ENCODE data around the gene TAP1.
A peak's percentile ranks its signal among the peaks of the same experiment; 100 is the strongest.

TAP1 gene

DNA sequence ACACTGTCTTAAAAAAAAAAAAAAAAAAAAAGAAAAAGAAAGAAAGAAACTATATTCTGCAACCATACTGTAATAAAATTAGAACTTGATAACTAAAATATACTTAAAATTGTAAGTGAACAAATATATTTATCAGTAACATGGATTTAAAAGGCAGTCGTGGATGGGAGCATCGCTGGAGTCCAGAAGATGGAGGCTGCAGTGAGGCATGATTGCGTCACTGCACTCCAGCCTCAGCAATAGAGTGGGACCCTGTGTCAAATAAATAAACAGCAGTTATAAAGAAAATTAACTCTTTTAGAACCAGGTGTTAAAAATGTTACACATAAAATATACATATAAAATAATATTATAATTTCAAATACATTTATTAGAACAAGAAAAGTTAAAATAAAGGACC lies 9.2 kb upstream of the TAP1 start:
- no peak for DNase-seq

DNA sequence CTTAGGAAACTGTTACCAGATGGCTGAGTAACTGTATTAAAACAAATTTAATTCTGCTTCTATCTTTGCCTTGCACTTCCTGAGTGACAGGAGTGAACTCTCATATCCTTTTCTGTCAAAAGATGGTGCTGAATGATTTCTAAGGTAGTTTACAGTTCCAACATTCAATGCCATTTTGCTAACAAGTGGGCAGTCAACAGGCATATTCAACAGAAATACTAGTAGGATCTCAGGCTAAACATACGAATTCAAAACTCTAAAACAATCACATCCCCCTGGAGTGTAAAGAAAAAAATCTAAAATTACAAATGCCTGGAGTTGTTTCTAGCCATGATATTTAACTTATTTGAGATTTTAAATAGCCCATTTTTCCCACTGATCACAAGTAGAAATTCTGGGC lies 7.2 kb upstream of the TAP1 start:
- no peak for DNase-seq

DNA sequence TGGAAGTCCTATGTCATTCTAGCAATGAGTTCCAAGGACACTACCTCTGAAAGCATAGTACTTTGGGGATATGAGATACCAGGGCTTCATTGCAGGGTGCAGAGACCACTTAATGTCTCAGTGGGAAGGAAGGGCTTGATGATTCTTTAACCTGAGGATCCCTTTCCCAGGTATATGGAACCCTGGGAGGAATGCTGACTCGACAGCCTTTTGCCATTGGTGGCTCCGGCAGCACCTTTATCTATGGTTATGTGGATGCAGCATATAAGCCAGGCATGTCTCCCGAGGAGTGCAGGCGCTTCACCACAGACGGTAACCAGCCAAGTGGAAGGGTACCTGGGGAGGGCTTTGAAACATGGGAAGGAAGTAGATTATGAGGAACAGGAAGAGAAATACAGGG lies 4.7 kb upstream of the TAP1 start:
- no peak for DNase-seq

DNA sequence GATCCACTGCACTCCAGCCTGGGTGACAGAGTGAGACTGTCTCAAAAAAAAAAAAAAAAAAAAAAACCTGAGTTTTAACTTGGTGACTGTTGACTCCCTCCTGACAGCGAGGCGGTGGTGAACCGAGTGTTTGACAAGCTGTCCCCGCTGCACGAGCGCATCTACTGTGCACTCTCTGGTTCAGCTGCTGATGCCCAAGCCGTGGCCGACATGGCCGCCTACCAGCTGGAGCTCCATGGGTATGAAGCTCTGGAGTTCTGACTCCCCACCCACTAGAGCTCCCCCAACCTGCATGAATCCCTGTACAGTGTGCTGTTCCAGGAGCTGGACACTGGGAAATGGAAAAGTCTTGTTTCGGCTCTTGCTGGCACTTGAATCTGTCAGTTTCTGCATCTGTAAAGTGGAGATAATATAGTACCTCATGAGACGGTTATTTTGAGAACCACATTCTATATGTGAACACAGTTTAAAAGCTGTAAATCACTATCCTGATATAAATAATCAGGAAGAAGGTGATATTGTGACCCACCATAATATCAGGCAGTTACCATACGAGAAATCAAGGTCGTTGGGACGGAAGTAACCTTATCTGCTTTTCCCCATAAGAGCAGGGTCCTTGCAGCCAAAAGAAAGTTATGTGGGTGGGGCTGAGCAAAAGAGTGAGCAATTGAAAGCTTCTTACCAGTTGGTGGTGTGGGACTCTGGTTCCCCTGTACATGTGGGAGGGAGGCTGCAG lies 3.8 kb upstream of the TAP1 start:
- no peak for DNase-seq

DNA sequence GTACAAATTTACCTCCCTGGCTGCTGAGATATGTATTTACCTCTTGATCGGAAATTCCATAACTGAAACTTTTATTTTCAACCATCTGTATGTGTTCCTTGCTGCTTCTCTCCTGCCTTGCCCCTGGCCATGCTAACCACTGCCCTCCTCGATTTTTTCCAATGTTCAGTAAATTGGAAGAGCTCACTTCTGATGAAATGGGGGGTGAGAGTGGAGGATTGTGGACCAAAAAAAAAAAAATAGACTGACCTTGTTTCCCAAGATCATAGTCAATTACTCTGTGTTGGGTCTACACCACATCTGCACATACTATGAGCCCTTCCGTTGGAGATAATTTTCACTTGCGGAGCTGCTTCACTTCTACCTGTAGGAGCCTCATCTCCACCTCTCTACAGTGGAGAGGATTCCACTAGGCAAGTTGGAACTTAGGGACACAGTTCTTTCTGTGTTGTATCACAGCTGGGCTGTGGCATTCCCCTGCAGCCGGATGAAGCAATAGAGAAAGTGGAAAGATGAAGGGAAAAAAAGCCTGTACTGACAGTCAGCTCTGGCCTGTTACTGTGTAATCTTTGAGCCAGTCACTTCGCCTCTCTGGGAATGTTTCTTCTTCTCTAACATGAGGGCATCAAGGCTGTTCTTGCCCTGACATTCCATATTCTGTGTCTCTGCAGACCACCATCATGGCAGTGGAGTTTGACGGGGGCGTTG lies 2.1 kb upstream of the TAP1 start:
- no peak for DNase-seq

DNA sequence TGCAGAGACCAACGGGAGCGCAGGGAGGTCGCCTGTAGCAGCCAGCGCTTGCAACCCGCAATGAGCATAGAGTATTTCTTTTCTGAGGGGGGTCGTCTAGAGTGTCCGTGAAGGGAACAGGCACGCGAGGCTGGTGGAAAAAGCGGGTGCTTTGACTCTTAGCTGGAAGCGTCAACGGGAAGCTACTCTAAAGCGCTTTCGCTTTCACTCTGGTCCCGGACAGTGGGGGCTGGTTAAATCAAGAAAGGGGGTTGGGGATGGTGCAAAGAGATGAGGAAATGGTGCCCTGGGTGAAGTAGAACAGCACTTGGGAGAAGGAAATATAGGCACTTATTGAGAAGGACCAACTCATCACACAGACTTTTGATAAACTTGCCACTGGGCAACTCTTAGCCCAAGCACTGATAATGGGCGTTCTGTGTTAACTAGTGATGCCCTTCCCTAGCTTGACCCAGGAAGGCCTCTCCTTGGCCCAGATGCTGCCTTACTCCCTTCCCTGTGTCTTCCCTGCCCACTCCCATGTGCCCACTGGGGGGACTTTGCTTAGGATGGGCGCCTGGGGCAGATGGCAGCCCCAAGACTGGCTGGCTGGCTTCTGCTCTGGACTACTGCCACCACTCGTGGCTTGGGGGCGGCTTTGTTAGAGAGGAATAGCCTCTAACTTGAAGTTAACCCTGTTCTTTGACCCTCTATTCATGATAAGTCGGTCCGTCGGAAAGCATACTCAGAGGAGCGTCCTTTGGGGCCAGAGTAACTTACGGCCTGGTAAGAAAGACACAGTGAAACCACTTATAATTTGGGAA lies 1.1 kb upstream of the TAP1 start:
- peak; percentile 45 for DNase-seq

DNA sequence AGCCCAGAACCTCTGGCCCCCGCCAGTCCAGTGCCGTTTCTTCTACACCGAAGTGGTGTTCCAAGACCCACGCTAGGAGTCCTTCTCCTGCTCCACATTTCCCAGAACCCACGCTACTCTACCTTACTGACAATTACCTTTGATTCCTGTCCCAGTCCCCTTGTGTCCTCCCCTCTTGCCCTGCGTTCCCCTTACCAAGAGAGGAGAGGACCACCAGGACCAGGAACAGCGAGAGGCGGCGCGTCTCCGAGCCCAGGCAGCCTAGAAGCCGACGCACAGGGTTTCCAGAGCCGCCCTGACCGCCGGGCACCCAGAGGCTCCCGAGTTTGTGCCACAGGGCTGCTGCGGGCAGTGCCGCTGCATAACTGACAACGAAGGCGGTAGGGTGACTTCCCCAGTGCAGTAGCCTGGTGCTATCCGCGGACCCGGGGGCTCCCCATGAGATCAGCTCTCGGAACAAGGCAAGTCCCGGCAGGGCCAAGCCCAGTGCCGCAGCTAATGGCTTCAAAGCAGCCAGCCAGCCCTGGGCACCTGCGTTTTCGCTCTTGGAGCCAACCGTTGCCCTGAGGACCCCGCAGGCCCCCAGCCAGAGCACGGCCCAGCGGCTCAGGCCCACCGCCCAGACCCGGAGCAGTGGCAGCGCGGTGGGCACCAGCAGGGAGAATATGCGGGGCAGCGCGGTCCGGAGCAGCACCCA lies 512 bp downstream of the TAP1 start:
- DNase-seq = peak; percentile 20

DNA sequence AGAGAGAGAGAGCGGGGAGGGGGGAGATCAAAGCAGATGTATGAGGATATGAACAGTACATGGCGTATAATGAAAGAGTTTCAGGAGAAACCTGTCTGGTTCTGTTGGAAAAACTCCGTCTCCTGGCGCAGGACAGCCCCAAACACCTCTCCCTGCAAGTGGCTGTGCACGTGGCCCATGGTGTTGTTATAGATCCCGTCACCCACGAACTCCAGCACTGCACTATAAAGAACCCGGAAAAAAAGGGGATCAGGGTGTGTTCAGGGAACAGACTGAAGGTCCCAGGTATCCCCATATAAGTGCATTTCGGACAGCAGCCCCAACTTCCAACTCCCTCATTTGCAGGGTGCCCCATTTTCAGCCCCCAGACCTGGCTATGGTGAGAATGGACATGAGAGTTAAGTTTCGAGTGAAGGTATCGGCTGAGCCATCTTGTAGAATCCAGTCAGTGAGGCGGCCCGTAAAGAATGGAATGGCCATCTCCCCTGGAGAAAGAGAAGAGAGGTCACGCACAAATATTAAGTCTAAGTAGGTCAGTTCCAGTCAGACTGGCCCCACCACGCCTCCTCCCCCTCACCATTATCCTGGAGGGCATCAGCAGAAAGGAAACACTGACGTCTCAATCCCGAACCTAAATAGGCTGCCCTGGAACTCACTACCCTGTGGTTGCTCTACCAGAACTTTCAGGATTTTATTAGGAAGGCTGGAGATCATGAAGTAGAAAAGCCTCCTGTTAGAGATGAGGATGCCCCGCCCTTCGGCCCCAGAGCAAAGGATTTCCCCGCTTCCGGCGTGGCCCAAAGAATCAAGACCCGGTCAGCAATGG lies 1.3 kb downstream of the TAP1 start:
- no peak for DNase-seq

DNA sequence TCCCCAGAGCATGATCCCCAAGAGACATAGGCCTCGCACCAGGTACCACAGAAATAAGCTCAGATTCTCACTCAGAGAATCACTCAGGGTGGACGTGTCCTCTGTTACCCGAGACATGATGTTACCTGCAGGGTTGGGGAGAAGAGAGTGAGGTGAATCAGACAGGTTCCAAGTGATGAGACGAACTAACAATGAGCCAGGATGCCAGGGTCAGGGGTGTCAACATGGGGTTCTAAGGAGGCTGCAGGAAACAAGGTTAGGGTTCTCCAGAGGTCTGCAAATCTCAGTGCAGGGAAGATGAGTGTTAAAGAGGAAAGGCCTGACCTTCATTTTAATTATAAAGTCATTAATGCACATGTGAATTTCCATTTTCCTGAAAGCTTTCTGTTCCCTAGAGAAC lies 2.5 kb downstream of the TAP1 start:
- DNase-seq = no peak

DNA sequence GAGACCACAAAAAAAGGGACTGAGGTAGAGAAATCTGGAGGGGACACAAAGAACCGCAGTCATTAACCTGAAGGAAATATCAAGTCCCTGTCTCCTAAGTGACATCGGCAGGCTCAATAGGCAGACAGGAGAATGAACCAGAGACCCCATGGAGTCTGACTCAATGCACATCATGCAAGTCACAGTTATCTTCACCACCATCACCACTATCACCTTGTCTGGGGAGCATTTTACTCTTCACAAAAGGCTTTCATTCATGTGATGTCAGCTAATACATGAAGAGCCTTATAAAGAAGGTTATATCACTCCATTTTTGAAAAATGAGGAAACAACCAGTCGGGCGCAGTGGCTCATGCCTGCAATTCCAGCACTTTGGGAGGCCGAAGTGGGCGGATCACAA lies 4.4 kb downstream of the TAP1 start:
- DNase-seq = no peak

DNA sequence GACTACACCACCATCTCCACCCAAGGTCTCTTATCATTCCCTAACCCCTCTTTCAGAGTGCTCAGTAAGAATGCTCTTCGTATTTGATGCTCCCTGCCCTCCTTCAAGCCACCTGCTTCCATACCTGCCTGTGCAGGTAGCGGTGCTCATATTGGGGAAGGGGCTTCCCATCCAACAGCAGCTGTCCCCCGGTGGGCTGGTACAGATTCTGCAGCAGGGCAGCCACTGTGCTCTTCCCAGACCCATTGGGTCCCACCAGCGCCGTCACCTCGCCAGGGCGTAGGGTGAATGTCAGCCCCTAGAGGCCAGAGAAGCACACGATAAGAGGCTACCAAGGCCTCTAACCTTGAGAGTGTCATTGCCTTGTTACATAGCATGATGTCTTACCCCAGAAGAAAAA lies 5.7 kb downstream of the TAP1 start:
- no peak for DNase-seq

DNA sequence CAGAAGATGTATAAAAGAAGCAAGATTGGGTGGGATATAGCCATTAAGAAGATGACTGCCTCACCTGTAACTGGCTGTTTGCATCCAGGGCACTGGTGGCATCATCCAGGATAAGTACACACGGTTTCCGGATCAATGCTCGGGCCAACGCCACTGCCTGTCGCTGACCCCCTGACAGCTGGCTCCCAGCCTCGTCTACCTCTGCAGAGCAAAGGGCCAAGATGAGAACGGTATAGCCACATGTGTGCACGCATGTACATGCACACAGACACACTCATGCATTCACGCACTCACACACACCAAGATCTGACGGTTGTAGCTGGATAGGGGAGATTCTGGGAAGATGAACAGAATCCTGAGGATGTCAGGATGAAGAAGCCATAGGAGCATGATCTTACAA lies 6.5 kb downstream of the TAP1 start:
- no peak for DNase-seq

DNA sequence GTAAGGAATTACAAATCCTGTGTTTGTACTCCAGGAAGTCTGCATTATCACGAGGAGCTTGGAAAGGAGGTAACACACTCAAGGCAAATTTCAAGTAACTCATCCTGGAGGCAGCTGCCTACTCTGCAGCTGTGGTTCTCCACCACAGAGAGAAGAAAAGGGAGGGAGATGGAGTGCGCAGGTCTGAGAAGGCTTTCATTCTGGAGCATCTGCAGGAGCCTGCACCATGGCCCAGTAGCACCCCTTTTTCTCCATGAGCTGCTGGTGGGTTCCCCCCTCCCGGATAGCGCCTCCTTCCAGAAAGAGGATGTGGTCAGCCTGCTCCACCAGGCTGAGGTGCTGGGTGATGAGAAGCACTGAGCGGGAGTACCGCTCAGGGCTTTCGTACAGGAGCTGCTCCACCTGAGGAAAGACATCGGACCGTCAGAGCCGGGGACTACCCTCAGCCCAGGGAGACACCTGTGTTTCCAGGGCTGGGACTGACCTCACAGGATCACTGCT lies 8.1 kb downstream of the TAP1 start:
- no peak for DNase-seq

DNA sequence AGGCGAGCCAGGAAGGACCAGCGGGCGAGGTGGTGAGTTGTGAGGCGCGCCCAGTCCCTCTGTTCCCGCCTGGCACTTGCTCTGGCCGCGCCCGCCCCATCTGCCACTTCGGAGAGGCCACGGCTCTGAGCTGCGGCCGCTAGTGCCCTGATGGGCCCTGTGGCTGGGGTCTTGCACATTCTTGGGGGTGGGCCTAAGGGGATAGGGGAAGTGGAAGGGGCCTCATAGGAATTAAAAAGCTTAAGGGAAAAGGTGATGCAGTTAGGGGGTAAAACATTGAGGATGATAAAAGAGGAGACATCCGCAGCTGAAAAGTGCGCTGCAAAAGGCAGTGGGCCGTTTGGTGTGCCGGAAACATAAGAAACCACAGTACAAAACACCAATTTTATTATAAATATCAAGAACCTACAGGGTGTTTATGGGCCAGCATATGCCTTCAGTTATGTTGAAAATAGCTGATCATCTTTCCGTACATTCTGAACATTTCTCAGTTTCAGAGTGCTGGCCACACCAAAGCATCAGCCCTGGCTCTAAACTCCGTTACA lies 8.6 kb downstream of the TAP1 start:
- DNase-seq = no peak

DNA sequence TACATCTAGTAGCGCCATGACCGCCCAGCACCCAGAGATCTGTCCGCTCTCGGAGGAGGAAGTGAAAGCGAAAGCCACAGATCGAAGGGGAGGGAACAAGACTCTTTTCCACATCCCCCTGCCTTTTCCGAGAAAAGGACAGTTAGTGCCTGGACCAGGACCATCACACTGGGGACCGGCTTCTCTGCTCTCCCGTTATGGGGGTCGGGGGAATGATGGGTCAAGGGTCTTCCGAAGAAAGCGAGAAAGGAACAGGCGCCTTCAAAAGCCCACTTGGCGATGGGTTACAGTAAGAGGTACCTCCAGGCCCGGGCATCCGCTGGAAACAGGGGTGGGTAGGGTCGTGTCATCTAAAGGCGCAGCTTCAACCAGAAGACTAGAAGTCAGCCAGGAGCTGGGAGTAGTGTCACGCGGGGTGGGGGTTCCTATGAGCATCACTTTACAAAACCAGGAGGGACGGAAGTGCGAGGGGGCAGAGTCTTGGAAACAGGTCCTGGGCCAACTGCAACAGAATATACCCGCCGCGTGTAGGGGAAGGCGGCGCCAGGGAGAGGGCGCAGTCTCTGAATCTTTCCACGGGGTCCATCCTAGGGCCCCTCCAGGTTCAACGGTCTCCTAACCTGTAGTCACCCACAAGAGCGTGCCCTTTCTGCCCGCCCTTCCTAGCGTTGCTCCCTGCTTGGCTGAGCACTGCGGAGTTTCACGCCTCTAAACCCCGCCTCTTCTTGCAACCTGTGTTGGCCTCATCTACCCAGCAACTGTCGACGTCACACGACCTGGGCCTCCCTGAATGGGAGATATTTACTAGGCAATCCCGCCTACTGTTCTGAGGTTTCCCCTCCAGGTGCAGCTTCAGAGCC lies 9.3 kb downstream of the TAP1 start, which contains the start of gene PSMB8:
Gene PSMB8 (minus strand): TSS at position 69 of the 860 bp plus-strand sequence. CDS start 51 bp downstream, at position 18.
- peak; percentile 90 for DNase-seq

DNA sequence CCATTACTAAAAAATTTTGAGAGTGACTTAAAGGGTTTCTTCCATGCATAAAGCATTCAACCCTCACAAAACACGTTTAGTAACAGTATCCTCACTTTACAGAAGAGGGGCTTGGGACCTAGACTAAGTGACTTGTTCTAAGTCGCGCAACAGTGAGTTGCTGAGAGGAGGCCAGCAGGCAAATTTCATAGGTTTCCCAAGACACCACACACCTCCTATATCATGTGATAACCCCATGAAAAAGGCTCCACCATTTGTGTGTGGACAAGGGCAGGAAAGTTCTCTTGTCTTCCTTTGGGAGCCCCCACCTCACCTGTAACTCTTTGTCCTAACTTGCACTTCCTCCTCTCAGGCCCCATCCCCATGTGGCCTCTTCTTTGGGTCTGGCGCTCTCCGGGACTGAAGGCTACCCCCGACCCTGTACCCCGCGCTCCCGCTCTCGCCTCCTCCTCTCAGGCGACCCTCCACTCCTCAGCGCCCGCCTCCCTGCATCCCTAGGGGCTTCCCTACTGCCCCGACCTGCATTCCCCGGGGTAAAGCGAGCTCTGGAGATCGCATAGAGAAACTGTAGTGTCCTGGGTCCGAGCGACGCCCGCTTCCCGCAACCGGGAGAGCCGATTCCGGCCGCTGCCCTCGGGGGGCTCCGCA lies 10.0 kb downstream of the TAP1 start:
- DNase-seq = no peak

DNA sequence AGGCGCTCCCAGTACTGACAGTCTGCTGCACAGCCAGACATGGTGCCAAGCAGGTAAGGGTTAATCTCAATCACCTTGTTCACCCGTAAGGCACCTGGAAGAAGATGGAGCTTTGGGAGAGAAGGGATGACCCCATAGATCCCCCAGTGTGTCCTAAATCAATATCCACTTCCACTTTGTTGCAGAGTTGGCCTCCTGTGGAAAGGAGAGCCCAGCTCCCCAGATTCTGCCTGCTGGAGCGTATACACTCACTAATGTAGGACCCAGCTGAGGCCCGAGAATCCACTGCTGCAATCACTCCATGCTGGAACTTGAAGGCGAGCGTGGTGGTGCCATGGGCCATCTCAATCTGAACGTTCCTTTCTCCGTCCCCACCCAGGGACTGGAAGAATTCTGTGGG lies 10.8 kb downstream of the TAP1 start:
- DNase-seq = no peak

DNA sequence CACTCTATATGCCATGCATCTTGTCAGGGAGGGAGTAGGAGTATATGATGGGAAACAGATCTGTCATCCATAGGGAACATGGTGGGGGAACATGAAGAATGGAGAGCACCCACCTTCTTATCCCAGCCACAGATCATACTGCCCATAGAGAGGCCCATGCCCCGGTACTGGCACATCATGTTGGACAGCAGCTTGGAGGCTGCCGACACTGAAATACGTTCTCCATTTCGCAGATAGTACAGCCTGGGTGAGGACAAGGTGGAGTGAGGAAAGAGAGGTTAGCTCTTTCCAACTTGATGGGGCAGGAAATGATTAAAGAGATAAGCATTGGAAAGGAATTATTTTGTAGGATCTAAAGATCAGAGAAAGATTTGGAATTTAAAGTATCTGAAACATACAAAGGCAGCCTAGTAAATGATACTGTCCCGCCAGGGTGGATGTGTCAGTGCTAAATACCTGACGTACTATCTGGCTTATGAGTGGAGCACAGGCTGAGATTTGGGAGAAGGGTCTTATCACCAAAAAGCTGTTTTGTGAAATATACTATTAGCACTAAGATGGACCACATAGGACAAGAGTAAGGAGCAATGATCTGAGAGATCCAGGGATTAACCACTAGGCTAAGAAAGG lies 11.4 kb downstream of the TAP1 start:
- DNase-seq = no peak

DNA sequence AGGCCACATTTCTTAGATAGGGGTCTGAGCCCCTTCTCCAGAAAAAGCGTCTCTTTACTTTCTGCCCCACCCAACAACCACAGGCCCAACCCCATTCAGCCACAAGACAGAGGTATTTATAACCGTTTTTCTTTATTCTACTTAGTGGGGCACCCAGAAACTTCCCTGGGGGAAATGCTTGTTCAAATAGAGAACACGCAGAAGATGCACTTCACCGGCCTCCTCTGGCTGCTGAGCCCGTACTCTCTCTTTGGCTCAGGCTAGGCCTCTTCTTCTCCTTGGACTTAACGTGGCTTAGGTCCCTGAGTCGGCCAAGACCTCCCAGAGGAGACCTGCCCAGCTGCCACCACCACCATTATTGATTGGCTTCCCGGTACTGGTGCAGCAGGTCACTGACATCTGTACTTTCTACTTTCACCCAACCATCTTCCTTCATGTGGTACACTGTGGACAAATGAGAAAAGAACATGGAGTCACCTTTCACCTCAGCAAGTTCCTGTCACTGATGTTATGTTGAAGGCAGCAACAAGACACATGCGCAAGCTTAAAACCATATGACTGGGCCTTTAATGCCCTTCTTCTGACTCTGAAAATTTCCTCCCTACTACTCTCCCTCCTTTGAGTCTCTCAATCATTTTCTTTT lies 12.8 kb downstream of the TAP1 start:
- no peak for DNase-seq
